ENCODE results near the gene GNB1L. TPM values are rescaled to one million over a fixed set of nuclear protein-coding genes. Genes with fewer than 3 reads are reported as not detected.
"Not testable (repeated sequence)": the region's sequence is repeated elsewhere in the genome, so short reads cannot be mapped to it uniquely, and the experiment has no call there.

Gene GNB1L
- total RNA-seq, 1 donor from 2014 or later: 9.9 TPM

DNA sequence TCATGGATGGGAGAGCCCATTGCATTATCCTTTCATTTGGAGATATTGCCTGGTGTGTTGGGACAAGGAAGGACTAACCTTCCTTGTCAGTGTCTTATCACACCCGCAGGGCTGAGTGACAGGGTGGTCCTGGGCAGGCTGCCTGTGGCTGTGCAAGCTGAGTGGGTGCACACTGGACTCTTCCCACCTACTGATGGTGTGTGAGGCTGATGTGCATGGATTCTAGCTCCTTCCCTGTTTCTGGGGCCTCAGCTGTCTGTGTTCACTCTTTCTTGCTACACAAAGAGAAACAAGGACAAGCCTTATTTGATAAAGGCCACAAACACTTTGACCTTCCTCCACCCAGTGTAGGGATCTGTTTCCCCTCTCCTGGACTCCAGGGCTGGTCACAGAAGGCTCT, 72.1 kb downstream of the GNB1L start:
- H3K27me3 Mint-ChIP-seq (ENCODE audit: low read depth): peaks cover 26% of the 10 kb centered on the region
- no peaks in the 10 kb centered on the region for H3K36me3 Mint-ChIP-seq
- H3K4me3 Mint-ChIP-seq: no peak overlapping the region
- H3K27ac Mint-ChIP-seq: no peak overlapping the region
- TF ChIP-seq CTCF (IDR thresholded peaks at IDR 0.05; ENCODE audit: unreplicated experiment): no peak
- peaks cover 4% of the 10 kb centered on the region for H3K4me1 Mint-ChIP-seq
- DNase-seq (ENCODE audit: low spot score in 2 of 2, unreplicated experiment in 2 of 2): peak in 1 of 2 experiments; percentile 6
- peaks cover 5% of the 10 kb centered on the region for H3K9me3 Mint-ChIP-seq

DNA sequence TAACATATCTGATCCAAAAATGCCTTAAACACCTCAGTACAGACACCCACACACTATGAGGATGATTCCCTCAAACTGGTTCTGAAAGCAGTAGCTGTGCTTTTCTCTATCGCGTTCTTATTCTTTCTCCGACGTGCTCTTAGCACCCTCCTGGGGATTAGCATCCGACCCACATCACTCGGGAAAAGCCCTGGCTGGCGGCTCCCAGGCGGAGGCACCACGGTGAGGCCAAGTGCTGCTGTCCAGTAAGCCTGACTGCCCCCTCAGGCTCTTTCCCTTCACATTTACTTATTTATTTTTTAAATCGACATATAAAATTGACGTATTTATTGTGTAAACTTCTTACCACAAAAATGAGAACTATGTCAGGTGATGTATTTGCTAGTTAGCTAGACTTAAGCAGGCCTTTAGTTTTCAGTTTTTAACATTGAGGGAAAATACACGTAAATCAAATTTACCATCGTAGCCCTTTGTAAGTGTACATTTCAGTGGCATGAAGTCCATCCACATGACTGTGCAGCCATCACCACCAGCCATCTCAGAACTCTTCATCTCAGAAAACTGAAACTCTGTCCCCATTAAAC, 74.9 kb downstream of the GNB1L start:
- no peak overlapping the region for H3K27ac Mint-ChIP-seq
- H3K27me3 Mint-ChIP-seq (ENCODE audit: low read depth): peaks cover 38% of the 10 kb centered on the region
- peak in 1 of 2 experiments; percentile 11 for DNase-seq (ENCODE audit: low spot score in 2 of 2, unreplicated experiment in 2 of 2)
- H3K9me3 Mint-ChIP-seq: peaks cover 5% of the 10 kb centered on the region
- no peaks in the 10 kb centered on the region for H3K36me3 Mint-ChIP-seq
- no peak overlapping the region for H3K4me3 Mint-ChIP-seq
- peaks cover 4% of the 10 kb centered on the region for H3K4me1 Mint-ChIP-seq
- no peak for TF ChIP-seq CTCF (IDR thresholded peaks at IDR 0.05; ENCODE audit: unreplicated experiment)

DNA sequence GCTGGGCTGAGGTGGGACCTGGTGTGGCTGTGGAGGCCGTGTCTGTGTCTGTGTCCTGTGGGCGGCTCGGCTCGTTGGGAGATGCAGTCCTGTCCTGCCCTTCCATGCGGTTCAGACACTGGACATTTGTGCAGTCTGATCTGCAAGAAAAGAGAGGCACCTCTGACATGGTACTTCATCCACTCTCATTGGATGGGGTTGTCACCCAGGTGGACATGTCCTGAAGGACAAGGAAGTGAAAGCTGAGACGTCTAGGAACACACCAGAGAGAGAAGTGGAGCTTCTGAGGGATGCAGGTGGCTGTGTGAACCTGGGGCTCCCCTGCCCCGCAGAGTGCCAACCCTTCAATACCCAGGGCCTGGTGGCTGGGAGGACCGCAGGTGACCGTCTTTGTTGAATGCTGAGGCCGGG, 75.7 kb downstream of the GNB1L start:
- TF ChIP-seq CTCF (IDR thresholded peaks at IDR 0.05; ENCODE audit: unreplicated experiment): no peak
- Mint-ChIP-seq H3K36me3 (no peaks in the 10 kb centered on the region), H3K27me3 (ENCODE audit: low read depth) (peaks cover 46% of the 10 kb centered on the region), H3K27ac (no peak overlapping the region), H3K4me1 (peaks cover 4% of the 10 kb centered on the region), H3K4me3 (no peak overlapping the region), H3K9me3 (peaks cover 5% of the 10 kb centered on the region)
- no peak for DNase-seq (ENCODE audit: low spot score in 2 of 2, unreplicated experiment in 2 of 2)

DNA sequence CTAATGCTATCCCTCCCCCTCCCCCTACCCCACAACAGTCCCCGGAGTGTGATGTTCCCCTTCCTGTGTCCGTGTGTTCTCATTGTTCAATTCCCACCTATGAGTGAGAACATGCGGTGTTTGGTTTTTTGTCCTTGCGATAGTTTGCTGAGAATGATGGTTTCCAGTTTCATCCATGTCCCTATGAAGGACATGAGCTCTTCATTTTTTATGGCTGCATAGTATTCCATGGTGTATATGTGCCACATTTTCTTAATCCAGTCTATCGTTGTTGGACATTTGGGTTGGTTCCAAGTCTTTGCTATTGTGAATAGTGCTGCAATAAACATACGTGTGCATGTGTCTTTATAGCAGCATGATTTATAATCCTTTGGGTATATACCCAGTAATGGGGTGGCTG, 77.5 kb downstream of the GNB1L start:
- H3K9me3 Mint-ChIP-seq; H3K36me3 Mint-ChIP-seq; H3K27ac Mint-ChIP-seq; H3K4me1 Mint-ChIP-seq; DNase-seq (ENCODE audit: low spot score in 2 of 2, unreplicated experiment in 2 of 2); H3K4me3 Mint-ChIP-seq: not testable (repeated sequence)
- peaks cover 62% of the 10 kb centered on the region for H3K27me3 Mint-ChIP-seq (ENCODE audit: low read depth)

- Mint-ChIP-seq H3K27ac (no peak overlapping the region), H3K9me3 (no peaks in the 10 kb centered on the region), H3K4me1 (peaks cover 4% of the 10 kb centered on the region), H3K36me3 (no peaks in the 10 kb centered on the region), H3K4me3 (no peak overlapping the region), H3K27me3 (ENCODE audit: low read depth) (peaks cover 66% of the 10 kb centered on the region)
- no peak for DNase-seq (ENCODE audit: low spot score in 2 of 2, unreplicated experiment in 2 of 2)
- no peak for TF ChIP-seq CTCF (IDR thresholded peaks at IDR 0.05; ENCODE audit: unreplicated experiment)
These were observed 78.1 kb downstream of the GNB1L start for GRCh38 chr22:19776433-19777031.

DNA sequence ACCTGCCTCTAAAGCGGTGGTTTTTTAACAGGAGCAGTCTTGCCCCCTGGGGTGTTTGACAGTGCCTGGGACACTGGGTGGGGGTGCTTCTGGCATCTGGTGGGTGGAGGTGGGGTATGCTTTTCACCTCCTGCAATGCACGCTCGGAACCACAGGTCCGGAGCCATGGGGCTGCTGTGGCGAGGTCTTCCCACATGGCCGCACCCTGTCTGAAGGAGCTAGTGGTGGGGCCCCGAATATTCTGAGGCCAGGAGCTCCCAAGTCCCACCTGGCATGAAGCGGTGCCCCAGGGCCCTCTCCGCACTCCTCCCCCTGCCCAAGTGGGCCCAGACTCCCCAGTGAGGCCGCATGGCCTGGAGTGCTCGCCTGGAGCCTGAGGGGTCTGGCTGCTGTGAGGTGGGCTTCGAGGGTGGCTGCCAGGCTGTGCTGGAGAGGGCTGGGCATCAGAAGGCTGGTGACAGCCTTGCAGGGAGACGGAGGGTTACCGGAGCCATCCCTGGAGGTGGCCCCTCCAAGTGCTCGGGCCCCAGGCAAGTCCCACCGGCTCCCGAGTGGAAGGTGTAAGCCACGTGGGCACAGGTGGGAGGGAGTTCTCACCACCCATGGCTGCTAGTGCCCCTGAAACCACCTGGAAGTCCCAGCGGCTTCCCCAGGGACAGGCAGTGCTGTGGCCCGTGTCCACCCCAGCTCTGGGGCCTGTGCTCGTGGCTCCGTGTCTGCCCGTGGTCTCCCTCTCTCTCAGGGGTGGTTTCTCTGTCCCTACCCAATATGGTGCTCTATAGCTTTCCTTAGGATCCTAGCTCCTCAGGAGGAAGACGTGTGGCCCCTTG, 79.0 kb downstream of the GNB1L start:
- peaks cover 73% of the 10 kb centered on the region for H3K27me3 Mint-ChIP-seq (ENCODE audit: low read depth)
- no peak overlapping the region for H3K27ac Mint-ChIP-seq
- H3K4me1 Mint-ChIP-seq: peaks cover 4% of the 10 kb centered on the region
- no peak for DNase-seq (ENCODE audit: low spot score in 2 of 2, unreplicated experiment in 2 of 2)
- H3K4me3 Mint-ChIP-seq: no peak overlapping the region
- no peaks in the 10 kb centered on the region for H3K9me3 Mint-ChIP-seq
- H3K36me3 Mint-ChIP-seq: no peaks in the 10 kb centered on the region
- no peak for TF ChIP-seq CTCF (IDR thresholded peaks at IDR 0.05; ENCODE audit: unreplicated experiment)

Measured in mesothelial cell of epicardium (in vitro differentiated cells).